Activated T-cell treated with anti-CD3 and anti-CD28 coated beads for 24 hours (primary cell): Measurements from ENCODE around the gene JAZF1.
A peak's percentile ranks its signal among the peaks of the same experiment; 100 is the strongest.

Experiments
- DNase-seq: peaks from one replicate; pipeline ENCODE4 v3.0.0-alpha.2; 2020; ENCODE audit warnings: low read depth

Gene JAZF1

GRCh38 chr7:27839099-27839498 lies 341.5 kb downstream of the JAZF1 start:
- DNase-seq: no peak

GRCh38 chr7:27836536-27836935 lies 344.1 kb downstream of the JAZF1 start:
- DNase-seq: no peak

DNA sequence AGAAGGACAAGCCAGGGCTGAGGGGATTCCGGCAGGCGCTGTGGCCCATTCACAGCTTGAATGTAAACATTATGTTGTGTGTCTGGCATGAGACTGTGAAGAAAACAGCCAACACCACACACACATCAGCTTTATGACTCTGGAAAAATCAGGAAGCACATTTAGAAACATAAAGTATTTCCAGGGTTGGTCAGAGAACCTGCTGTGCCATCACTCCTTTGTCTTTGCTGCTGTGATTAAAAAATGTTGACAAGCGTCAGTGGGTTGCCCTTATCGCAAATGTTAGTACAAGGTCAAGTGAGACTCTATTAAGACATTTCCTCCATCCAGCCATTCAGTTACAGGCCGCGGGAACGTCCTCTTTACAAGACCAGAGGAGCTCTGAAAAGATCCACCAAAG lies 345.2 kb downstream of the JAZF1 start:
- no peak for DNase-seq

DNA sequence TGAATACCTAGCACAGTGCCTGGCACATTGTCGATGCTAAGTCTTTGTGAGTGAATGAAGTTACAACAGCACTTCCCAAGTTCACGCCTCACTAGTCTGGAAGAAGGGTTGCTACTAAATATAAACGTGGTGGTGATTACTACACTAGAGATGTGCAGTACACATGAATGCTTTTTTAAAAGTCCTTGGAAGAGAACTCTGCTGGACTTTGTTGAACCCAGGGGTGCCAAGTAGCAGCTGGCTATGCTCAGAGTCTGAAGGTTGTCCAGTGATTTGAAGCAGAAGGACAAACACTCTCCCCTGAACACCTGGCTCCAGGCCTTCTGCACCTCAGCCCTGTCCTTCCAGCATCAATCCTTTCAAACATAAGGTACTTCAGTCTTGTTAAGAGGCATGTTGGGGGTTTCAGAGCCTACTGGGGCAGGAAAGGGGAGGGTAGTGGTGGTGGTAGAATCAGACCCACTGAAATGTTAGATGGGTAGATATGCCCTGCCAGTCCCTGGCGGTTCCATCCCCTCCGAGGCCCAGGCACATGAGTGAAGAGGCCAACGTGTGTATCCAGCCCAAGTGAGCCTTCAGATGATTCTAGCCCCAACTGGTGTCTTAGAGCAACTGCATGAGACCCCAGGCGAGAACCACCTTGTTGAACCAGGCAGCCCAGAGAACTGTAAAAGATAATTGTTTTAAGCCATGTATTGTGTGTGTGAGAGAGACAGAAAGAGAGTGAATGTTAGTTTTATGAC lies 346.2 kb downstream of the JAZF1 start:
- DNase-seq: no peak

GRCh38 chr7:27826357-27826756 lies 354.2 kb downstream of the JAZF1 start:
- no peak for DNase-seq

DNA sequence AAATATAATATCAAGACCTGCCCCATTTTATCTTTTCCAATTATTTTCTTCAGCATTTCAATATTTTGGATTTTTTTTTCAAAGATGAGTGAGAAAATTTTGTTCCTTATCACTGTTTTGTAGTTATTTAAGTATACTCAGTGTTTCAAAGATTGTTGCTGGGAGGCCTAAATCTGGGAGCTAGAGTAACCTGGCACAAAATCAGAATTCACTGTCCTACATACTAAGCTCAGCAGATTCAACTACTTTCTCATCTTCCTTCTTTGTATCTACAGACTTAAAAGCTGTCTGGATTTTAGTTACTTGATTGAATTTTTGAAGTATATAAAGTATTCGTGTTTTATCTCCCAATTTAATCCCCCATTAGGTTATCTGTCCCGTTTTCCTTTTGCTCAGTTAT lies 354.7 kb downstream of the JAZF1 start:
- no peak for DNase-seq

- no peak for DNase-seq
Observed at GRCh38 chr7:27822245-27822644, 358.4 kb downstream of the JAZF1 start.

- no peak for DNase-seq
Observed at GRCh38 chr7:27812706-27813105, 367.9 kb downstream of the JAZF1 start.

- no peak for DNase-seq
Observed at GRCh38 chr7:27810186-27810585, 370.4 kb downstream of the JAZF1 start.

DNA sequence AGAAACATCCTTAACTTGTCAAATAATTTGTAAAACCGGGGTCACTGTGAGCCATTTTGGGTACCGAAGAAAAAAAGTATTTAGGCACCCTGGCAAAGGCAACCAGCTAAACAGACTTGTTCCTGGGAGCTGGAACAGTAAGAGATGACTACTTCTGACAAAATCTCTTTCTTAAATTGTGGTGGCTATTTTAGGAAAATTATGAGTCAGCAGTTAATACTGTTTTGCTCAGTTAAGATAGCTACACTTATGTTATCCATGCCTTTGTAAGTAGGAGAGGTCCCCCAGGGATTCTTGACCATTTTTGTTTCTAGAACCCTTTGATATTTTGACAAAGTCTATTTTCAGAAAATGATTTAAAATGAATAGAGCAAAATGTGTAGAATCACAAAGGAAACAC lies 372.0 kb downstream of the JAZF1 start:
- no peak for DNase-seq

- DNase-seq: no peak
Observed at GRCh38 chr7:27804139-27804538, 376.5 kb downstream of the JAZF1 start.

GRCh38 chr7:27802999-27803398 lies 377.6 kb downstream of the JAZF1 start:
- no peak for DNase-seq

GRCh38 chr7:27799212-27799611 lies 381.4 kb downstream of the JAZF1 start:
- DNase-seq: no peak

- DNase-seq: no peak
Observed at GRCh38 chr7:27795977-27796376, 384.6 kb downstream of the JAZF1 start.

DNA sequence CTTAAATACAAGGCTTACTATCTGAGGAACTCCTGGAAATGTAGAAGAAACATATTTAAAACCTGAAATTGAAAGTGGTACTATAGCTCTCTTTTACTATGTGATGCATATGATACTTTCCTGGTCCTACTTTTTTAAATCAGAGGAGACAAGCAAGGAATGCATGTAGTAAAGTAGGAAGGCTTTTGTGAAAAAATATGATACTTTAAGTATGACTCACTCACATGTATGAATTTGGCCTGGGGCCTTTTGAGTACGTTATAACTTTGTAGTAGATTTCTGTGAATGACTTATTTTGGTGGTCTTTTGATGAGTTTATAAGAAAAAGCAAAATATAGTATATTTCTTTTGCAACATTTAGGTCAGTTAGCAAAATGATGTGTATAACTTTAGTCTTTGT lies 386.8 kb downstream of the JAZF1 start:
- no peak for DNase-seq

GRCh38 chr7:27788437-27788836 lies 392.2 kb downstream of the JAZF1 start:
- no peak for DNase-seq

GRCh38 chr7:27784399-27785053 lies 396.1 kb downstream of the JAZF1 start:
- peak; percentile 24 for DNase-seq

DNA sequence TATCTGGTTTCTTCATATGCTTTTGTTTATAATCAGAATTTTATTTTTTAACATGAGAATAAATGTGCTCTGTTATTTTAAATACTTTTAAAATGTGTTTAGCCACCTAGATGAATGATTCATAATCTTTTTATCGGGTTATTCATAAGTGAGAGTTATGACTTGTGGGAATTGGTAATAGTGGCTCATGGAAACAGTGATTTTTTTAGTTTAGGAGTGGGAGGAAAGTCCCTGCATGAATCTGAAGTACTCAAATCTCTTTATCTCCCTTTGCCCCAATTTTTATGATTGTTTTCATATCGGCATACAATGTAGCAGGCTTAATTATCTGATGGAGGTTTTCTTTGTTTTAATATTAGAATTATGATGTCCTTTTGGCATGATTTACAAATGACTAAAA lies 397.7 kb downstream of the JAZF1 start:
- DNase-seq: no peak

GRCh38 chr7:27781188-27781587 lies 399.4 kb downstream of the JAZF1 start:
- no peak for DNase-seq
